Subcutaneous adipose tissue (tissue), 4 donors: ENCODE results near the gene ZNF385C. TPM values are rescaled to one million over a fixed set of nuclear protein-coding genes. Genes with fewer than 3 reads are reported as not detected.

Experiments used
- total RNA-seq, 4 donors: library from RNA; depleted of rRNA; stranded (reverse); fragments of >200 nt; gene quantifications; one replicate each; pipeline ENCODE4 v1.1.0, GENCODE V29; 2016
- TF ChIP-seq, protein P1 (sequence below): fragments of 450-650 bp; IDR thresholded peaks from one replicate; pipeline ENCODE4 v1.5.1; 2016; ENCODE audit warnings: low read depth, mild to moderate bottlenecking, control low read depth, antibody characterized with exemption, moderate library complexity

Gene ZNF385C, protein sequence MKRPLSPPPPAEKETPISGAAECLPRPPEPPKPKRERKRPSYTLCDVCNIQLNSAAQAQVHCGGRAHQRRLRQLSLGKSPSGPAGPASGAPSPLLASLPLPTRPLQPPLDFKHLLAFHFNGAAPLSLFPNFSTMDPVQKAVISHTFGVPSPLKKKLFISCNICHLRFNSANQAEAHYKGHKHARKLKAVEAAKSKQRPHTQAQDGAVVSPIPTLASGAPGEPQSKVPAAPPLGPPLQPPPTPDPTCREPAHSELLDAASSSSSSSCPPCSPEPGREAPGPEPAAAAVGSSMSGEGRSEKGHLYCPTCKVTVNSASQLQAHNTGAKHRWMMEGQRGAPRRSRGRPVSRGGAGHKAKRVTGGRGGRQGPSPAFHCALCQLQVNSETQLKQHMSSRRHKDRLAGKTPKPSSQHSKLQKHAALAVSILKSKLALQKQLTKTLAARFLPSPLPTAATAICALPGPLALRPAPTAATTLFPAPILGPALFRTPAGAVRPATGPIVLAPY
- under 1 TPM in 2 of 4 donors, not detected in 2; 0.22 to 0.49 TPM for total RNA-seq

DNA sequence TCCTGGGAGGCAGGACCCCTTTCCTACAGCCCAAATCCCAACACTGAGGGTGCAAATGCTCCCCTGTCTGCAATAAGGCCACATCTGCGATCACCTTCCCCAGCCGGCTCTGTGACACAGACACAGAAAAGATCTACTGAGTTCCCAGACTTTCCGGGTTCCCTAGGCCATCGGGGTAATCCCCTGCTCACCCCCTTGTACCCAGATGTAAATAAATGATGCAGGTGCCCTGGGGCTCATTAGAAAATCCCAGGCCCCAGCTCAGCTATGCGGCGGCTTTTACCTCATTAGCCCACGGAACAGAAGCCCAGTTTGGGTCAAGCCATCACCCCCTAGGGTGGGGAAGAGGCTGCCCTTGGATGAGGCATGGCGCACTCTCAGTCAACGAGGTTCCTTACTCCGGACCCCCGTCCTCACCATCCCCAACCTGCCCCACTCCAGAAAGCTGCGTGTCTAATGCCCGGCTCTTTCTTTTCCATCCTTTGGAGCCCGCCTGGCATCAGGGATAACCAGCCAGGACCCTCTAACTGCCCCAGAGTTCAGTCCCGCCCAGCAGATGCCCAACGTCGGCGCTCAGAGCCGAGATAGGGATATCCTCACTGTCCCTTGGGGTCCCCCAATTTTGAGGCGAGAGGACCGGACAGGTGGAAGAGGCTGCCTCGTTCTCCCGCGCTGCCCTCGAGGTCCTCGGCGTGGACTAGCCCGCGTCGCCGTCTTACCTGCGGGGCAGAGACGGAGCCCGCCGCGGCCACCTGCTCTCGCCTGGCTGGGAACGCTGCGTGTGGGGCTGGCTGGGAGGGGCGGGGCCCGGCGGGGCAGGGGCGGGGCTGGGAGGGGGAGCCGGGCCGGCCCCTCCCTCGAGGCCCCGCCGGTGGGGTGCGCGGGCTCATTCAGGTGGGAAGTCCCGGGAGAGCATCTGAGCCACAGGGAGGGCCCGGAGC lies at the start of gene ZNF385C:
Gene ZNF385C (minus strand): TSS at position 783 of the 941 bp plus-strand sequence. CDS start 35,417 bp downstream, outside the sequence.
- TF ChIP-seq, protein P1, sequence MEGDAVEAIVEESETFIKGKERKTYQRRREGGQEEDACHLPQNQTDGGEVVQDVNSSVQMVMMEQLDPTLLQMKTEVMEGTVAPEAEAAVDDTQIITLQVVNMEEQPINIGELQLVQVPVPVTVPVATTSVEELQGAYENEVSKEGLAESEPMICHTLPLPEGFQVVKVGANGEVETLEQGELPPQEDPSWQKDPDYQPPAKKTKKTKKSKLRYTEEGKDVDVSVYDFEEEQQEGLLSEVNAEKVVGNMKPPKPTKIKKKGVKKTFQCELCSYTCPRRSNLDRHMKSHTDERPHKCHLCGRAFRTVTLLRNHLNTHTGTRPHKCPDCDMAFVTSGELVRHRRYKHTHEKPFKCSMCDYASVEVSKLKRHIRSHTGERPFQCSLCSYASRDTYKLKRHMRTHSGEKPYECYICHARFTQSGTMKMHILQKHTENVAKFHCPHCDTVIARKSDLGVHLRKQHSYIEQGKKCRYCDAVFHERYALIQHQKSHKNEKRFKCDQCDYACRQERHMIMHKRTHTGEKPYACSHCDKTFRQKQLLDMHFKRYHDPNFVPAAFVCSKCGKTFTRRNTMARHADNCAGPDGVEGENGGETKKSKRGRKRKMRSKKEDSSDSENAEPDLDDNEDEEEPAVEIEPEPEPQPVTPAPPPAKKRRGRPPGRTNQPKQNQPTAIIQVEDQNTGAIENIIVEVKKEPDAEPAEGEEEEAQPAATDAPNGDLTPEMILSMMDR = no peak

DNA sequence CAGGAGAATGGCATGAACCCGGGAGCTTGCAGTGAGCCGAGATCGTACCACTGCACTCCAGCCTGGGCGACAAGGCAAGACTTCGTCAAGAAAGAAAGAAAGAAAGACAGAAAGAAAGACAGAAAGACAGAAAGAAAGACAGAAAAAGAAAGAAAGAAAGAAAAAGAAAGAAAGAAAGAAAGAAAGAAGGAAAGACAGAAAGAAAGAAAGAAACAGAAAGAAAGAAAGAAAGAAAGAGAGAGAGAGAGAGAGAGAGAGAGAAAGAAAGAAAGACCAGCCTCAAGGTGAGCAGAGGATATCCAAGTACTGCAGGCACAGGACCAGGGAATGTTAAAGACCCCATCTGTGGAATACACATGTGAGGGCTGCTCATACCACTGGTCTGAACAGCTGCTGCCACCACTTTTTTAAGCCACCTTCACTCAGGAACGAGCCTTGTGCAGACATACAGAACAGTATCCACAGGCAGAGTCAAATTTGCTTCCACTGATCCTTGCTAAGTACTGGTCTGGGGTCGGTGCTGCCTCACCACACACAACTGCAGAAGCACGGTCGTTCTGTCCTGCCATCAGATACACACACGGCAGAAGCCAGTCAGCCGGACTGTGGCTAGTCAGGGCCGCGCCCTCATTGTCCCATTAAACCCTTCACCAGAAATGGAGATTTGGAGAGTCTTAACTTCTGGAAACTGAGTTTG lies 48.8 kb upstream of the ZNF385C start:
- TF ChIP-seq, protein P1 = no peak

DNA sequence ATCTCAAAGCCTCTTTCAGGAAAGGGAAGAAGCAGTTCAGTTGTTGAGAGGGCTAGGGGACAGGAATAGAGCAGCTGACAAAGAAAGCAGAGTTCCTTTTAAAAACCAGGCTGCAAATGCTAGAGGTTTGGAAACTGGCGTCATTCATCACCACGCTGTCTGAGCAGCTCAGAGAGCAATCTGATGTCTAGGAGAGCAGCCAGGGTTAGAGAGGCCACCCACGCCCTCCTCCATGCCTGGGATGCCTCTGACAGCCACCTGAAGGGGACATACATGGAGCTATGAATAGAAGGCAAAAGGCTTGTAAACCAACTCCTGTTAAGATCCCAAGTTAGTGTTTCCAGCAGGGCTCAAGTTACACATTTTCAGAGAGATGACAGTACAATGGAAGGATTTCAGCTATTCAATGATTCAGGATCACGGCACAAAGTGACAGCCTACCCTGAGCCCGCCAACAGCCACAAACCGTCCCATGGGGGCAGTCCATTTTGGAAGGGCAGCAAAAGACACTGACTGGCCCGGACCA lies 44.2 kb upstream of the ZNF385C start:
- TF ChIP-seq, protein P1 = no peak

DNA sequence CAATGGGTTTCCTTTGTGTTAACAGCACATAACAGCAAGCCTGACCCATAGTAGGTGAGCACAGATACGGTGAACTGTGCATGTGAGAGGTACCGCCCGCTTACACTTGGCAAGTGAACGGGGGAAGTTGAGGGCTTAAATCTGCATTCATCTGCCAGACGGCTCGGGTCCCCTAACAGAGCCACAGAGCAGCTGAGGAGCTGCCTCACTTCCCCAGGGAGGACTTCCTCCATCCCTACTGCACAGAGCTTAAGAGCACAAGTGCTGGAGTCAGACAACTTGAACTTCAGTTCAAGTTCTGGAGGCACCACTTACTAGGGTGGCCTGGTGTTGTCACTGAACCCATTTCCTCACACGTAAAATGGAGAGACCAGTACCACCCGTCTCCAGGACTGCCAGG lies 43.1 kb upstream of the ZNF385C start:
- TF ChIP-seq, protein P1 = no peak

DNA sequence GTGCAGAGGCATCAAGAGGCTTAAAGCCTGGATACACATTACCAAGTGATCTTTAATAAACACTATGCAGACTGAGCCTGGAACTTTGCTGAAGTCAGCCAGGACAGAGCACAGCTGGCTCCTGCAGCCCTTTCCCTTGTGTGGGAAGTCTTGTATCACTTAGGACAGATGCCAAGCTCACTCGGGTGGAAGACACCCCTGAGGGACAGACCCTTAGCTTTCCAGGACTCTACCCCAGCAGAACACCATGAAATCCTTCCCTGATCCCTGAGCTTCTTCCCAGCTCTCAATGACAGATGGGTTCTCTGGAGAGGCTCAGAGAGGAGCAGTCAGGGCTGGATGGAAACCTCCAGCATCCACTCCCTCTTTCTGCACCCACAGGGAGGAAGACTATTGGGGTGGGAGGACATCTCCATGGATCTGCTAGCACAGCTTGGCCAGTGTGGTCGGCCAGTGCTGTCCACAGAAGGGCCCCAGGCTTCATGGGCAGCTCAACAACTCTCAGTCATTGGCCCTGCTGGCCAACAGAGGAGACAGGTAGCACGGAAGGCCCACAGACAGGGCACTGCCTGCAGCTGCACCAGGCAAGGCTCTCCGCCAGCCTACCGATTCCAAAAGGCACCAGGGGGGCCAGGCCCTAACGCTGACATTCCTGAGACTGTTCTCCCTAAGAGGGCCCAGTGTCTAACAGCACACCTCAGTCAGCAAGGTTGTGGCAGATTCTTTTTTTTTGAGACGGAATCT lies 40.6 kb upstream of the ZNF385C start:
- TF ChIP-seq, protein P1 = no peak

DNA sequence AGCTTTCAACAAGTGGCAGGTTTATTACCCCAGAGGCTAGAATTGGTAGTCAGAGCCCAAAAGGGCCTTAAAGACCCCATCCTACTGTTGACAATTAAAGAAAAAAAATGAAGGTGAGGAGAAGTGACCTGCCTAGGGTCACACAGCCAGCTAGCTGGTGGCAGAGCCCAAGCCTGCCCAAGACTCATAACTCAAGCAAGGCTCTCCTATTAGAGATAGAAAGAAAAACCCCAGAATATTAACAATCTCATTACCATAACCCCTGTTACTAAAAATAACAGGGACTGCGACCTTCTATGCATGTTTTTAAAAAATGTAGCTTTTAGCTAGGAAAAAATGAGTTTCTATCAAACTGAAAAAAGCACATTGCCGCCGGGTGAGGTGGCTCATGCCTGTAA lies 38.4 kb upstream of the ZNF385C start:
- TF ChIP-seq, protein P1 = no peak
